ENCODE measurements around the gene KCTD21.
A peak's percentile ranks its signal among the peaks of the same experiment; 100 is the strongest.

The KCTD21 gene

DNA sequence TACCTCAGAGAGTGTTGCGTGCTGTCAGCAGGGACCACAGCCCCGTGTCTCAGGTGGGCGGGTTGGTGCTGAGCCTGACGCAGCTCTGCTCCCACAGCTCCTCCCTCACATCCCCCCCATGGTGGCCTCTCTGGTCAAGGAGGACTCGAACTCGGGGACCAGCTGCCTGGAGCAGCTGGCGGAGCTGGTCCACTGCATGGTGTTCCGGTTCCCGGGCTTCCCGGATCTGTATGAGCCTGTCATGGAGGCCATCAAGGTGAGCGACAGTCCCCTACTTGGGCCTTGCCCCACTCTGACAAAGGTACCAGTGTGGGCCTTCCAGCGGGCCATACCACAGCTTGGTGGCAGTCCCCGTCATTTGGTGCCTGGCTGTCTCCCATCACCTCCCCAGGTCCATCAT, 12.1 kb upstream of the KCTD21 start:
- no peak for DNase-seq (ENCODE audit: low spot score)

- DNase-seq (ENCODE audit: low spot score): no peak
Measured at GRCh38 chr11:78200061-78200460, 11.6 kb upstream of the KCTD21 start.

DNA sequence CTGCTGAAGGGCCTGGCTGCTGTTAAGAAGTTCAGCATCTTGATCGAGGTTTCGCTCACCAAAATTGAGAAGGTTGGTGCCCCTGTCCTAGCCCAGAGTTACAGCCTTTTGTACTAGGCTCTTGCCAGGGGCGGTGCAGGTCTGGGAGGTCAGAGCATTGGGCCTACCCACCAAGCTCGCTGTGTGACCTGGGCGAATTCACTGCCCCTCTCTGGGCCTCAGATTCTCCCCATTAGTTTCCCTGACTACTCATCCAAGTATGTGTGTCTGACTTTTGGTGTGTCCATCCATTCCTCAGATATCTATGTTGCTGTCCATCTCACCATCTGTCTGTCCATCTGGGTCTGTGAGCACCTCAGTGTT, 11.2 kb upstream of the KCTD21 start:
- no peak for DNase-seq (ENCODE audit: low spot score)

DNA sequence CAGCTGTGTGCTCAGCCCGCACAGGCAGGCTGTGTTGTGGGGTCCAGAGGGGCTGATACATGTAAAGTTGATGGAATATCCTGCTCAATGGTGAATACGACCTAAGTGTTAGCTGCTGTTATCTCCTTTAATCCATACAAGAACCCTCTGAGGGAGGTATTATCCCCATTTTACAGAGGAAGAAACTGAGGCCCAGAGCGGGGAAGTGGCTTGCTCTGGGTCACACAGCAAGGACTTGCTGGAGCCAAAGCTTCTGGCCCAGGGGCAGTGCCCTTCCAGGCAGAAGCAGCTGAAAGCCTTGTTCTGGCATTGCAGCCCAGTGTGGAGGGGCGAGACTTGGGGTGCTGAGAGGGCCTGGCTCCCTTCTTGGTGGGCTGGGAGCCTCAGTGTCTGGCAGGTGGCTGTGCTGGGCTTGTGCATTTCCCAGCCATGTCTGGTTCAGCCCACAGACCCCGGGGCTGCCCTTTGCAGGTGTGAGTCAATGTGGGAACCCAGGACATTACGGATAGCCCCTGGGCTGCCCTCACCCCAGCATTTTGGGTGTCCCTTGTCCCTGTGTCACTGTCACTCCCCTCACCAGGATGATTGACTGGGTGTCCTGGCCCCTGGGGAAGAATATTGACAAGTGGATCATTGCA, 10.7 kb upstream of the KCTD21 start:
- no peak for DNase-seq (ENCODE audit: low spot score)

- DNase-seq (ENCODE audit: low spot score): no peak
Measured at GRCh38 chr11:78197816-78198215, 9.4 kb upstream of the KCTD21 start.

GRCh38 chr11:78196661-78197091, 8.2 kb upstream of the KCTD21 start:
- no peak for DNase-seq (ENCODE audit: low spot score)

GRCh38 chr11:78195917-78196560, 7.6 kb upstream of the KCTD21 start:
- DNase-seq (ENCODE audit: low spot score): no peak

- DNase-seq (ENCODE audit: low spot score): no peak
Measured at GRCh38 chr11:78194490-78194889, 6.1 kb upstream of the KCTD21 start.

DNA sequence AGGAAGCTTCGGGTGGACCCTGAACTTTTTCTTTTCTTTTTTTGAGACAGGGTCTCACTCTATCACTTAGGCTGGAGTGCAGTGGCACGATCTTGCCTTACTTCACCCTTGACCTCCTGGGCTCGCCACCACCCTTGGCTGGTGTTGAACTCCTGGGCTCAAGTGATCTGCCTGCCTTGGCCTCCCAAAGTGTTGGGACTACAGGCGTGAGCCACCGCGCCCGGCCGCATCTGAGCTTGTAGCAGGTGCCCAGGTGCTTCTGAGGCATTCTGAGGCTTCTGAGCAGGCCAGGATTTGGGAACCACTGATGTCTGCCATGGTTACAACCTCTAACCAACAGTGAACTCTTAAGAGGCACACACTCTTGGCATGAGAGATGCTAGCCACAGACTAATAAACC, 5.4 kb upstream of the KCTD21 start:
- no peak for DNase-seq (ENCODE audit: low spot score)

GRCh38 chr11:78192911-78193351, 4.5 kb upstream of the KCTD21 start:
- DNase-seq (ENCODE audit: low spot score): peak; percentile 23

DNA sequence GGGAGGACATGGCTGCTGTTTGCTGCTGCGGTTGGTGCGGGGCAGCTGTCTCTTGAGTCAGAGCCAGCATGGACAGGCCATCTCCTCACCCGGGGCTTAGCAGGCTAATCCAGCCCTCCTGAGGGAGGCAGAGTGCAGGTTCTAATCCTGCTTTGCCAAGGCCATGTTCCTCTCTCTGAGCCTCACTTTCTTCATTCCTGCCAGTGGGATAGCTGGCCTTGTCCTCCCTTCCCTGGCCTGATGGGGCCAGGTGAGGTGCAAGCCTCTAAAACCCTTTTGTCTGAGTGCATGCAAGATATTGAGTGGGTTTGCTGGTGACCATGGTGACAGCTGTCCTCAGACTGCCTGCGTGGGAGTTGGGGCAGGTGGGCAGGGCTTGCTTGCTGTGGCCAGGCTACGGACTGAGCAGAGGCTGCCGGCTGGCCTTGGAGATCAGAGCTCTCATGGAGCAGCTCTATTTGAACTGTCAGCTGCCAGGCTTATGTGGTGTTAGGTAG, 3.8 kb upstream of the KCTD21 start:
- DNase-seq (ENCODE audit: low spot score): no peak

DNA sequence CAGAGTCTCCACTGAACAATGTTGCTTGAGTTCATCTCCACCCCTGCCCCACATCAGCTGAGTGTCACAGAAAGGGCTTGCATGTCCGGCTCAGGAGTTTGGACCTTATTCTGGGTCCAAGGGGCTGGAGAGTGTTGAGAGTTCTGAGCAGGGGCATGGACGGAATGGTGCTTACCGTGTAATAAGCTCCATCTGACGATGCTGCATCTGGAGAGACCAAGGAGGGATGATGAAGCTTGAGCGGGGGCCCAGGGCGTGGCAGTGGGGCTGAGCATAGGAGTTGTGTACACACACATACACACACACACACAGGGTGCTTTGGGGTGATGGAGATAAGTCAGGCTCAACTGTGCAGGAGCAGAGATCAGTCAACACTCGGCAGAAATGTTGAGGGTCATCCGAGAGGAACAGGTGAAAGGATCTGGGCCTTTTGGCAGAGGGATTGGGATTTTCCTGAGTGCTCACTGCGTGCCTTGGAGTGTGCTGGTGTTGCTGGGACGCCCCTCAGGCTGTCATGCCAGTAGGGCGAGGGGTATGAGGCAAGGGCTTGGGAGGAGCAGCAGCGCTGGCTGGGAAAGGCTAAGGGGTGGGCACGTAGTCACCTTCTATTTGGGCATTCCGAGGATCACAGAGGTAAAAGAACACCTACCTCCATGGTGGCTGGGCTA, 2.6 kb upstream of the KCTD21 start:
- no peak for DNase-seq (ENCODE audit: low spot score)

GRCh38 chr11:78190374-78190773, 1.9 kb upstream of the KCTD21 start:
- no peak for DNase-seq (ENCODE audit: low spot score)

DNA sequence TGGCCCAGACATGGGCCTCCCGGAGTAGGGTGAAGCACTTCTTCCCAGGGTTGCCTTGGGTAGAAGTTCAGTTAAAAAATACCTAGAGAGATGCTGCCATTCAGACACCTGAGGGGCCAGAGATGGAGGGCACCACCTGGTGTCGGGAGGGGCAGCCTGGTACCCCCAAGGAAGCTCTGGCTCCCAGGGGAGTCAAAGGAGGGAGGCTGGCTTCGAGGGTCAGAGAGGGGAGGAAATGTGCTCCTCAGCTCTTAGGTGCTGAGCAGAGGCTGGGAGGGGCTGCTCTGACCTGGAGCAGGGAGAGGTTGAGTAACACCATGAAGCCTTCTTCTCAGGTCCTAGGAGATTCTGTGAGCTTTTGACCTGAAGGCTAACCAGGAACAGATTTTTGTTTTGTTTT, 1.4 kb upstream of the KCTD21 start:
- DNase-seq (ENCODE audit: low spot score): no peak

DNA sequence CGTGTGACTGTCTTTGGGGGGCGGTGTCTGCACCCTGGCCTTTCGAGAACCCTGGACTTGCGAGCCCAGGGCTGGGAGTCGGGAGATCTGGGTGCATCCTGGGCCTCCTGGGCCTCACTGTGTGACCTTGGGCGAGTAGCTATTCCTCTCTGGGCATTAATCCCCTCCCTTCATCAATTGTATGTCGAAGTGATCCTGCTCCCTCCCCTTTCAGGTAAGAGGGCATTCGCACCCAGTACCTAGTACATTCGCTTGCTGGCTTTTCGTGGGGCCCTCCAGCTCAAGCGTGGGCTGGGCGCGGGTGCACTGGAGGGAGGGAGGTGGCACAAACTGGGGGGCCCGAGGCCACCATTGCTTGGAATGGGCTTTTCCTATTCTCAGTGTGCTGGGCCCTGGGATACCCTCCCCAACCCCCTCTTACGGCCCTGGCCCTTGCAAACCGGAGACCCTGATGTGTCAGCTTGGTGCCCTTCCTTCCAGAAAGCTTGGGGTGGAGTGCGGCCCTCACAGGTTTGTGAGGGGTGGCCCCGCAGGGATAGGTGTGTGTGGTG, 823 bp upstream of the KCTD21 start:
- DNase-seq (ENCODE audit: low spot score): no peak

DNA sequence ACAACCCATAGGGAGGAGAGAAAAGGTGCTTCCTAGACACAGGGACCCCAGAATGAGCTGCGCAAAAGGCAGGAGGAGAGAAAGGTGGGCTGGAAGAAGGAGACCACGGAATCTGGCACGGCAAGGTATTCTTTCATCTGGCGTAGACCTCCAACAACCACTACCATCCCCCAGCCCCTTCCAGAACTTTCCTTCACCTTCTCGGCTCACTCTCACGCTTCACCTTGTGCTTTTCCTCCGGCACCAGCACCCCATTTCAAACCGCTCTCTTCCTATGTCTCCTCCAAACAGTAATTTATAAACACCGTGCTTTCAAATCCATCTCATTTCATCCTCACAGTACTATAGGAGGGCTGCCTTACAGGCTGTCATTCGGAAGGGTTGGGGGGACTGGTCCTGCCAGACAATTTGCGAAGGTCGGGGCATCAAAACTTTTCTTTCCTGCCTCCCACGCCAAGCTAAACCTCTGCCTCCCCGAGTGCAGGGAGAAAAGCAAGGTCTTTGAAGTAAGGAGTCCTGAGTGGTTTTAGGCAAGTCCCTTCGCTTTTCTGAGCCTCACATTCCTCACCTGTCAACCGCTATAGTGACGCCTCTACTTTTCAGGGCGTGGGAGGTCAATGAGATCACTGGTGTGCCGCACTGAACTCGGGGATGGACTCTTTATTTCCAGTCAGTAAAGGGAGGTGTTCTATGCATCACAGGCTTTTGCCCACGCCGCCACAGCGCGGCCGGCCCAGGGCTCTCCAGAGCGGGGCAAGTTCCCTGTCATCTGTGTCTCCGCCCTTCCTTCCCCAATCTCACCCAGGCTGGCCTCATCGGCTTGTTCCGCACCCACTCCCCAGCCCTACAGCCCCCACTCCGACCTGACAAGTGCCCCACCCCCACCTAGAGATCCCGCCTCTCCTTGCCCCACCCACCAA, 800 bp downstream of the KCTD21 start:
- peak; percentile 71 for DNase-seq (ENCODE audit: low spot score)

GRCh38 chr11:78181185-78181584, 7.2 kb downstream of the KCTD21 start:
- no peak for DNase-seq (ENCODE audit: low spot score)

DNA sequence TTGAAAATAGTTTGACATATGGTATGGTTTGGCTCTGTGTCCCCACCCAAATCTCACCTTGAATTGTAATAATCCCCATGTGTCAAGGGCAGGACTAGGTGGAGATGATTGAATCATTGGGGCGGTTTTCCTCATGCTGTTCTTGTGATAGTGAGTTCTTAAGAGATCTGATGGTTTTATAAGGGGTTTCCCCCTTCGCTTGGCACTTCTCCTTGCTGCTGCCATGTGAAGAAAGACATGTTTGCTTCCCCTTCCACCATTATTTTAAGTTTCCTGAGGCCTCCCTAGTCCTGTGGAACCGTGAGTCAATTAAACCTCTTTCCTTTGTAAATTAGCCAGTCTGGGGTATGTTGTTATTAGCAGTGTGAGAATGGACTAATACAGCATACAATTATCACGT, 7.7 kb downstream of the KCTD21 start:
- DNase-seq (ENCODE audit: low spot score): no peak

DNA sequence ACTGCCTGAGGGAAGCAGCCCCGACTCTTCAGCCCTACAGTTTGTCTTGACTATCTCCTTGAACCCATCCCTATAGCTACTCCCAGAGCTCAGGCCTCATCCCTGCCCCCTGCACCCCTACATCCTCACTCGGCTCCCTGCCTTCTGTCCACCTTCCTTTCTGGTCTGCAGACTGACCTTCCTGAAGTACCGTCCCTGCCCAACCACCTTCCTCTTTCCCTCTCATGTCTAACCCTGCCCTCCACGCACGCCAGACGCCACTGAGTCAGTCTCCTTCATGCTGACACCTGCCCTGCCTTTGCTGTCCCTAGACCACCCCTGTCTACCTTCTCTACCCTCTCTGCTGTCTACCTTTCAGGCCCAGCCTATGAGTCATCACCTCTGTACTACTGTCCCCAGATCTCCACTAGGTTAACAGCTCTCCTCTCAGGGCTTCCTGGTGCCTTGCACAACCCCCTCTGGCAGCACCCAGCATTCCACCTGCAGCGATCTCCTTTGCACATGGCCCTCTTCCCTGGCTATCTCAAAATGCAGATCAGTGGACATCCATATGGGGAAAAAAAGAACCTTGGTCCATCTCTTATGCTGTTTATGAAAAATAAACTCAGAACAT, 8.9 kb downstream of the KCTD21 start:
- no peak for DNase-seq (ENCODE audit: low spot score)

GRCh38 chr11:78177216-78177615, 11.2 kb downstream of the KCTD21 start:
- no peak for DNase-seq (ENCODE audit: low spot score)

- DNase-seq (ENCODE audit: low spot score): no peak
Measured at GRCh38 chr11:78176605-78177141, 11.8 kb downstream of the KCTD21 start.
